Neutrophil (primary cell): Measurements from ENCODE around the gene RDH8.

Experiments used
- H3K27ac ChIP-seq: fragments of 200-600 bp; sonication (generic); 2 replicates; pipeline ENCODE4 v1.5.1; 2016; ENCODE audit warnings: mild to moderate bottlenecking, moderate library complexity
- H3K27me3 ChIP-seq: fragments of 200-600 bp; sonication (generic); 2 replicates; pipeline ENCODE4 v1.6.0; 2016; ENCODE audit warnings: mild to moderate bottlenecking
- H3K36me3 ChIP-seq: fragments of 200-600 bp; sonication (generic); 2 replicates; pipeline ENCODE4 v1.5.1; 2017
- H3K4me1 ChIP-seq, 2 experiments: fragments of 200-600 bp in 1 of 2; sonication (generic) in 1 of 2; 1 replicate in 1 of 2; 2 replicates in 1 of 2; pipeline versions ENCODE4 v1.5.1 to v1.6.1; 2013 to 2016; ENCODE audit warnings: low read depth in 1 of 2, low read length in 1 of 2, mild to moderate bottlenecking in 1 of 2, moderate library complexity in 1 of 2; ENCODE audit not compliant: control insufficient read depth in 1 of 2, insufficient read depth in 1 of 2
- H3K4me3 ChIP-seq, 2 experiments: fragments of 200-600 bp in 1 of 2; sonication (generic) in 1 of 2; 1 replicate in 1 of 2; 2 replicates in 1 of 2; pipeline ENCODE4 v1.5.1; 2013 to 2016; ENCODE audit warnings: low read depth in 1 of 2, low read length in 1 of 2, mild to moderate bottlenecking in 1 of 2, moderate library complexity in 1 of 2
- H3K9me3 ChIP-seq: fragments of 200-600 bp; sonication (generic); 2 replicates; pipeline ENCODE4 v1.5.1; 2016
- CTCF ChIP-seq: fragments of 200-600 bp; sonication (generic); IDR thresholded peaks from 2 replicates; pipeline ENCODE4 v1.5.1; 2016; ENCODE audit warnings: antibody characterized with exemption

The RDH8 gene

GRCh38 chr19:10037809-10038208, 24.5 kb downstream of the RDH8 start:
- H3K36me3 ChIP-seq = no peaks in the 10 kb centered on the region
- no peak for TF ChIP-seq CTCF
- no peaks in the 10 kb centered on the region for H3K4me1 ChIP-seq
- H3K27ac ChIP-seq = no peak overlapping the region
- no peaks in the 10 kb centered on the region for H3K9me3 ChIP-seq
- peaks cover 12% of the 10 kb centered on the region for H3K27me3 ChIP-seq
- H3K4me3 ChIP-seq = no peak overlapping the region

GRCh38 chr19:10043286-10043927, 30.1 kb downstream of the RDH8 start:
- no peak for TF ChIP-seq CTCF
- Histone ChIP-seq H3K36me3 (no peaks in the 10 kb centered on the region), H3K4me1 (no peaks in the 10 kb centered on the region), H3K9me3 (no peaks in the 10 kb centered on the region), H3K27me3 (no peaks in the 10 kb centered on the region), H3K4me3 (no peak overlapping the region), H3K27ac (no peak overlapping the region)

- Histone ChIP-seq H3K36me3 (no peaks in the 10 kb centered on the region), H3K27me3 (no peaks in the 10 kb centered on the region), H3K4me1 (no peaks in the 10 kb centered on the region), H3K27ac (no peak overlapping the region), H3K9me3 (no peaks in the 10 kb centered on the region), H3K4me3 (no peak overlapping the region)
- TF ChIP-seq CTCF = no peak
Measured at GRCh38 chr19:10044390-10044789, 31.1 kb downstream of the RDH8 start.

- Histone ChIP-seq H3K9me3 (no peaks in the 10 kb centered on the region), H3K36me3 (no peaks in the 10 kb centered on the region), H3K4me1 (no peaks in the 10 kb centered on the region), H3K27me3 (no peaks in the 10 kb centered on the region), H3K27ac (no peak overlapping the region), H3K4me3 (no peak overlapping the region)
- TF ChIP-seq CTCF = no peak
Measured at GRCh38 chr19:10045371-10045770, 32.1 kb downstream of the RDH8 start.

GRCh38 chr19:10049626-10050025, 36.3 kb downstream of the RDH8 start:
- Histone ChIP-seq H3K27ac (no peak overlapping the region), H3K36me3 (no peaks in the 10 kb centered on the region), H3K27me3 (no peaks in the 10 kb centered on the region), H3K4me3 (no peak overlapping the region), H3K9me3 (no peaks in the 10 kb centered on the region), H3K4me1 (no peaks in the 10 kb centered on the region)
- no peak for TF ChIP-seq CTCF
